ENCODE measurements around the gene ANGPTL2. TPM values are rescaled to one million over a fixed set of nuclear protein-coding genes. Genes with fewer than 3 reads are reported as not detected.

Gene ANGPTL2
- total RNA-seq, 1 experiment from 2014 or later, result 0.08 TPM

- no peak for ATAC-seq
- no TSS peak for BruUV-seq (replicated peaks)
- intact Hi-C loops (cut with micrococcal nuclease; ENCODE audit: unreplicated experiment) (no loop called here), in situ Hi-C loops (cut with HindIII; ENCODE audit: low pct_unique_long_range_greater_than_20kb, low sequenced_read_pairs) (no loop called here)
- TF ChIP-seq SIN3A (IDR thresholded peaks at IDR 0.05; ENCODE audit: borderline replicate concordance, insufficient read depth, low read depth, low read length) (no peak), REST (IDR thresholded peaks at IDR 0.05; ENCODE audit: insufficient read depth in 1 of 2, low read depth in 2 of 2, low read length in 1 of 2) (no peak), CTCF (IDR thresholded peaks at IDR 0.05) (no peak), POLR2AphosphoS5 (IDR thresholded peaks at IDR 0.05; ENCODE audit: low read depth, low read length) (no peak), TCF7L2 (IDR thresholded peaks at IDR 0.05; ENCODE audit: low read depth, low read length) (no peak)
- ChIA-PET POLR2A (no interaction called here), CTCF (no interaction called here)
- Histone ChIP-seq H3K27ac (ENCODE audit: low read length) (no peak overlapping the region), H3K27me3 (ENCODE audit: control insufficient read depth, insufficient read depth, low read length) (no peaks in the 10 kb centered on the region), H3K9me3 (ENCODE audit: control insufficient read depth, insufficient read depth, low read depth, low read length) (peaks cover 5% of the 10 kb centered on the region; the same call in 1 of the 2 replicates), H3K36me3 (ENCODE audit: control insufficient read depth, insufficient read depth, low read length) (no peaks in the 10 kb centered on the region), H3K4me1 (ENCODE audit: control insufficient read depth, insufficient read depth, low read length) (peaks cover 9% of the 10 kb centered on the region; the same call in 1 of the 2 replicates), H3K4me3 (ENCODE audit: low read depth in 2 of 2, low read length in 2 of 2) (no peak overlapping the region)
- no peak for DNase-seq (ENCODE audit: low read depth, low spot score)
Measured at GRCh38 chr9:127074561-127075548, 47.6 kb downstream of the ANGPTL2 start.

GRCh38 chr9:127067603-127068220 is 54.7 kb downstream of the ANGPTL2 start:
- H3K4me1 ChIP-seq (ENCODE audit: control insufficient read depth, insufficient read depth, low read length), result no peaks in the 10 kb centered on the region
- no peak overlapping the region for H3K4me3 ChIP-seq (ENCODE audit: low read depth in 2 of 2, low read length in 2 of 2)
- no peaks in the 10 kb centered on the region for H3K36me3 ChIP-seq (ENCODE audit: control insufficient read depth, insufficient read depth, low read length)
- ATAC-seq (no peak), DNase-seq (ENCODE audit: low read depth, low spot score) (no peak)
- POLR2A ChIA-PET, result no interaction called here
- H3K9me3 ChIP-seq (ENCODE audit: control insufficient read depth, insufficient read depth, low read depth, low read length), result peaks cover 5% of the 10 kb centered on the region; the same call in 1 of the 2 replicates
- BruUV-seq (replicated peaks), result no TSS peak
- TF ChIP-seq REST (IDR thresholded peaks at IDR 0.05; ENCODE audit: insufficient read depth in 1 of 2, low read depth in 2 of 2, low read length in 1 of 2) (no peak), SIN3A (IDR thresholded peaks at IDR 0.05; ENCODE audit: borderline replicate concordance, insufficient read depth, low read depth, low read length) (no peak), POLR2AphosphoS5 (IDR thresholded peaks at IDR 0.05; ENCODE audit: low read depth, low read length) (no peak), CTCF (IDR thresholded peaks at IDR 0.05) (no peak), TCF7L2 (IDR thresholded peaks at IDR 0.05; ENCODE audit: low read depth, low read length) (no peak)
- CTCF ChIA-PET, result no interaction called here
- in situ Hi-C loops (cut with HindIII; ENCODE audit: low pct_unique_long_range_greater_than_20kb, low sequenced_read_pairs), result no loop called here
- intact Hi-C loops (cut with micrococcal nuclease; ENCODE audit: unreplicated experiment), result no loop called here
- H3K27ac ChIP-seq (ENCODE audit: low read length), result no peak overlapping the region
- no peaks in the 10 kb centered on the region for H3K27me3 ChIP-seq (ENCODE audit: control insufficient read depth, insufficient read depth, low read length)

Measured in Panc1 (cell line).